ENCODE measurements around the gene POLR2A. TPM values are rescaled to one million over a fixed set of nuclear protein-coding genes. Genes with fewer than 3 reads are reported as not detected.

Gene POLR2A
- total RNA-seq, 2 experiments from 2014 or later, result 491 to 501 TPM

DNA sequence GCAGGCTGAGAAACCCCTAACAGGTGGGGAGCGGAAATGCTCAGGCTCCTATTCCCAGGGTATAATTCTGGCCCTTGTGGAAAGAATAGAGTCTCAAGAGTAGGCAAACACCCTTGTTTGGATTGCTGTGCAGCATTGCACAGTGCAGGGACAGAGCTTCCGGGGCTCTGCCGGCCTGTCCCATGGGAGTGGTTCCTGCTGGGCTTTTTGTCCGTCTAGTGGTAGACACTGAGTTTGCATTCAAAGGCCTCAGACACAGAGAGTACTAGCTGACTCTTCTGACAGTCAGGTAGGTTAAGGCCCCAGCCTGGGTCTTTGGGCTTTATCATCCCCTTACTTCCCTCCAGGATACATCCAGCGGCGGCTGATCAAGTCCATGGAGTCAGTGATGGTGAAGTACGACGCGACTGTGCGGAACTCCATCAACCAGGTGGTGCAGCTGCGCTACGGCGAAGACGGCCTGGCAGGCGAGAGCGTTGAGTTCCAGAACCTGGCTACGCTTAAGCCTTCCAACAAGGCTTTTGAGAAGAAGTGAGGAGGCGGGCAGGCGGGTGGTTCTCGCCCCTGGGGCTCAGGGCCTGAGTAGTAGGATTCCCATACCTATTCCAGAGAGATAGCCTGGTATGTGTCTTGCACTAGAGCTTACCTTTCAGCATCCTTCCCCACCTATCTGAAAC lies 18.1 kb downstream of the POLR2A start:
- ATAC-seq (ENCODE audit: poor library complexity), result peak; percentile 11
- Histone ChIP-seq H3K4me3 (ENCODE audit: low read length) (no peak overlapping the region), H3K9me3 (ENCODE audit: control insufficient read depth in 1 of 2, insufficient read depth in 1 of 2, low read length in 2 of 2) (no peaks in the 10 kb centered on the region), H3K27ac (ENCODE audit: low read depth in 1 of 2, low read length in 2 of 2) (no peak overlapping the region), H3K36me3 (ENCODE audit: insufficient read depth, low read length) (peaks cover 96% of the 10 kb centered on the region), H3K4me1 (ENCODE audit: insufficient read depth, low read length) (no peaks in the 10 kb centered on the region), H3K27me3 (ENCODE audit: control insufficient read depth in 1 of 2, insufficient read depth in 2 of 2, low read length in 2 of 2) (no peaks in the 10 kb centered on the region)
- peaks cover 94% of the 10 kb centered on the region for H3K36me3 Mint-ChIP-seq (ENCODE audit: low read depth)
- H3K4me3 Mint-ChIP-seq, result no peak overlapping the region
- no peak for DNase-seq
- no peaks in the 10 kb centered on the region for H3K27me3 Mint-ChIP-seq
- H3K27ac Mint-ChIP-seq, result no peak overlapping the region
- ChIA-PET POLR2A (no interaction called here), CTCF (interaction anchor here (0.9 to 1.2 kb wide), 2 partner anchors 59 to 65 kb away, joined by 3 to 6 read pairs; no protein-coding TSS in a partner anchor)
- no peaks in the 10 kb centered on the region for H3K4me1 Mint-ChIP-seq (ENCODE audit: low read depth)
- intact Hi-C loops (cut with DNase I, micrococcal nuclease), result loop anchor here (2.0 to 5.0 kb wide), 2 partner anchors 66 to 145 kb away; partner anchors contain the start of gene TMEM95 (in 1 of the 2)
- no peak for TF ChIP-seq CTCF (IDR thresholded peaks at IDR 0.05)
- no peaks in the 10 kb centered on the region for H3K9me3 Mint-ChIP-seq

- Mint-ChIP-seq H3K9me3 (no peaks in the 10 kb centered on the region), H3K27ac (no peak overlapping the region), H3K36me3 (ENCODE audit: low read depth) (peaks cover 94% of the 10 kb centered on the region), H3K4me1 (ENCODE audit: low read depth) (no peaks in the 10 kb centered on the region), H3K4me3 (no peak overlapping the region), H3K27me3 (no peaks in the 10 kb centered on the region)
- ATAC-seq (ENCODE audit: poor library complexity) (peak; percentile 39), DNase-seq (peak in 4 of 14 experiments; percentile 21 to 42 (median 34))
- no peak for TF ChIP-seq CTCF (IDR thresholded peaks at IDR 0.05)
- CTCF ChIA-PET, result interaction anchor here (1.2 kb wide), 1 partner anchor 66 kb away, joined by 6 read pairs; no protein-coding TSS in a partner anchor
- POLR2A ChIA-PET, result no interaction called here
- Histone ChIP-seq H3K36me3 (ENCODE audit: insufficient read depth, low read length) (peaks cover 96% of the 10 kb centered on the region), H3K9me3 (ENCODE audit: control insufficient read depth in 1 of 2, insufficient read depth in 1 of 2, low read length in 2 of 2) (no peaks in the 10 kb centered on the region), H3K27ac (ENCODE audit: low read depth in 1 of 2, low read length in 2 of 2) (no peak overlapping the region), H3K4me3 (ENCODE audit: low read length) (no peak overlapping the region), H3K4me1 (ENCODE audit: insufficient read depth, low read length) (no peaks in the 10 kb centered on the region), H3K27me3 (ENCODE audit: control insufficient read depth in 1 of 2, insufficient read depth in 2 of 2, low read length in 2 of 2) (no peaks in the 10 kb centered on the region)
- intact Hi-C loops (cut with DNase I, micrococcal nuclease), result loop anchor here (2.0 to 5.0 kb wide), 2 partner anchors 66 to 146 kb away; partner anchors contain the start of gene TMEM95 (in 1 of the 2)
Observed at GRCh38 chr17:7502987-7503386, 18.8 kb downstream of the POLR2A start.

GRCh38 chr17:7503521-7503920 lies 19.4 kb downstream of the POLR2A start:
- CTCF ChIA-PET, result no interaction called here
- no peaks in the 10 kb centered on the region for H3K27me3 ChIP-seq (ENCODE audit: control insufficient read depth in 1 of 2, insufficient read depth in 2 of 2, low read length in 2 of 2)
- DNase-seq, result no peak
- ATAC-seq (ENCODE audit: poor library complexity), result no peak
- H3K27ac ChIP-seq (ENCODE audit: low read depth in 1 of 2, low read length in 2 of 2), result no peak overlapping the region
- no peaks in the 10 kb centered on the region for H3K9me3 ChIP-seq (ENCODE audit: control insufficient read depth in 1 of 2, insufficient read depth in 1 of 2, low read length in 2 of 2)
- H3K27ac Mint-ChIP-seq, result no peak overlapping the region
- intact Hi-C loops (cut with DNase I, micrococcal nuclease), result loop anchor here (2.0 to 5.0 kb wide), 2 partner anchors 67 to 146 kb away; partner anchors contain the start of gene TMEM95 (in 1 of the 2)
- no peak overlapping the region for H3K4me3 ChIP-seq (ENCODE audit: low read length)
- H3K4me1 Mint-ChIP-seq (ENCODE audit: low read depth), result no peaks in the 10 kb centered on the region
- H3K9me3 Mint-ChIP-seq, result no peaks in the 10 kb centered on the region
- POLR2A ChIA-PET, result no interaction called here
- H3K4me3 Mint-ChIP-seq, result no peak overlapping the region
- peaks cover 94% of the 10 kb centered on the region for H3K36me3 Mint-ChIP-seq (ENCODE audit: low read depth)
- TF ChIP-seq CTCF (IDR thresholded peaks at IDR 0.05), result no peak
- H3K4me1 ChIP-seq (ENCODE audit: insufficient read depth, low read length), result no peaks in the 10 kb centered on the region
- H3K27me3 Mint-ChIP-seq, result no peaks in the 10 kb centered on the region
- H3K36me3 ChIP-seq (ENCODE audit: insufficient read depth, low read length), result peaks cover 96% of the 10 kb centered on the region

Measured in CD4-positive, alpha-beta T cell (primary cell).